Mesodermal cell (in vitro differentiated cells): ENCODE measurements around the gene ARHGEF39.

Source experiments
- H3K27ac ChIP-seq: 2 replicates; pipeline ENCODE4 v1.7.0; 2013; ENCODE audit warnings: mild to moderate bottlenecking, low read depth, low read length, moderate library complexity; ENCODE audit not compliant: severe bottlenecking
- H3K36me3 ChIP-seq: 2 replicates; pipeline ENCODE4 v1.7.1; 2013; ENCODE audit warnings: mild to moderate bottlenecking, low read length, moderate library complexity; ENCODE audit not compliant: control insufficient read depth, insufficient read depth
- H3K4me1 ChIP-seq: one replicate; pipeline ENCODE4 v1.7.1; 2013; ENCODE audit warnings: mild to moderate bottlenecking, low read length; ENCODE audit not compliant: insufficient read depth, control insufficient read depth, poor library complexity, severe bottlenecking
- H3K4me3 ChIP-seq: 2 replicates; pipeline ENCODE4 v1.7.0; 2013; ENCODE audit warnings: low read length, control low read depth, mild to moderate bottlenecking; ENCODE audit not compliant: insufficient read depth, poor library complexity, severe bottlenecking; ENCODE audit errors: extremely low read depth
- H3K9me3 ChIP-seq: 2 replicates; pipeline ENCODE4 v1.7.1; 2013; ENCODE audit warnings: mild to moderate bottlenecking, low read length, moderate library complexity; ENCODE audit not compliant: control insufficient read depth
- WGBS, 2 experiments: methylation state at CpG; one replicate each; pipeline ENCODE4 v1.1.5; 2013; ENCODE audit warnings: missing lambda C conversion rate in 2 of 2; ENCODE audit not compliant: insufficient coverage in 2 of 2; 5-methylcytosine and 5-hydroxymethylcytosine counted together

ARHGEF39 gene

DNA sequence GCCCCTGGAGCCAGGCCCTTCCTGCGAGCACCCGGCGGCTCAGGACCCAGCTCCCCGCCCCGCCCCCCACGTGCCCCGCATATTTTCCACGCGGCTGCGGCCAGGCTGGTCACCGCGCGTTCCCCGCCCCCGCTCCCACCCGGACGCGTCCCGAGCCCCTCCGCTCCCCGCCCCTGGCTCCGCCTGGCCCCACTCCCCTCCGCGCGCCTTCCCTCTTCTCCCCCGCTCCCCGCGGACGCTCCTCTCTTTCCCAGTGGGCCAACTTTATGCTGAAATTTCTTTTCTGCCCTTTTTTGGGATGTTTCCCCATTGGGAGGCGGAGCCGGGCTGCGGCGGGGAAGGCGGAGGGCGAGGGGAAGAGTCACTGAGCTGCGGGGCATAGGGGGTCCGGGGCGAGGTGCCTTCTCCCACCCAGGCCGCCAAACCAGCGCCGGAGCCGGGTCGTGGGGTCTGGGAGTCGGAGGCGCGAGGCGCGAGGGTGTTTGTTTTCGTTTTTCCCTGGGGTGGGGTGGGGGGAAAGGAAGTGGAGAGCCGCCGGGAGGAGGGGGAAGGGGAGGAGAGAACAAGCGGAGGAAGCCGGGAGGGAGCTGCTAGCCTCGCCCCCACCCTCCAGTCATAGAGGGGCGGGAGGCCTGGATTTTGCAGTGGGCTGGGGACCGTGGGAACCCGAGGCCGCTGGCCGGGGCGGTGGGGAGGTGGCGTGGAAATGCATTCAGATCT lies 25.8 kb upstream of the ARHGEF39 start:
- 0% methylated on average over 14 to 16 of the region's 61 CpGs for WGBS, 2 experiments
- peak overlapping the region; percentile 92 for H3K27ac ChIP-seq
- peaks cover 30% of the 10 kb centered on the region for H3K36me3 ChIP-seq
- H3K9me3 ChIP-seq, result no peaks in the 10 kb centered on the region
- H3K4me3 ChIP-seq, result peak overlapping the region; percentile 79
- H3K4me1 ChIP-seq, result peaks cover 23% of the 10 kb centered on the region

- Histone ChIP-seq H3K9me3 (no peaks in the 10 kb centered on the region), H3K27ac (peak overlapping the region; percentile 92)
- WGBS, 2 experiments, result 0% methylated on average over 11 to 19 of the region's 21 CpGs
Observed at GRCh38 chr9:35690294-35690613, 25.3 kb upstream of the ARHGEF39 start.

DNA sequence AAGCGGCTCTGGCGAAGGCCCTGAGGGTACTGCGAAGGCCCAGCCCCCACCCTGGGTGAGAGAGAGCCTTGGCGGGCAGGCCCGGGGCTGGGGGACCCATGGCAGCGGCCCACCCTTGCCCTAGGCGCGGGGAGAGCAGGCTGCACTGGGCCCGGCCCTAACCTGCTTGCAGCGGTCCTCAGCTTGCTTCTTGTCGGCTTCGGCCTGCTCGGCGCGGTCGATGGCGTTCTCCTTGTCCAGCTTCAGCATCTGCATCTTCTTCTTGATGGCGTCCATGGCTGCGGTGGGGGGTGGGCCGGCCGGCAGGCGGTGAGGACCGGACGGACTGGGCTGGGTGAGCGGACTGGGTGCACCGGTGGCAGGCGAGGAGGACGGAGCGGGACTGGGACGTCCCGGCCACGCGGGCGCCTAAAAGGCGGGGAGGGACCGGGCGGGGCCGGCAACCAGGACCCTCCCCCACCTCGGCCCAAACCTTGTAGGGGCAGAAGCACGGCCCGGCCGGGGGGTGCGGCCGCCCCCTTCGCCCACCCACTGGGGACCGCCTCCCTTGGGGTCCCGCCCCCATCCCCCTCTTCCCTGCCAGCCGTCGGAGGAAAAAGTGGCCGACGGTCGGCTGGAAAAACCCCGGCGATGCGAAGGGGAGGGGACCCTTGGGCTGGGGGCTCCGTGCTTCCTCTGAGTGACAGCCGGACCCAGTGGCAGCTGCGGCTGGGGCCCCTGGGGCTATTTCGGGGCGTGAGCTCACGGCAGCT lies 24.7 kb upstream of the ARHGEF39 start, which contains the start of gene TPM2:
TPM2 (minus strand) TSS at position 384 of the 752 bp plus-strand sequence; CDS start at position 276, 108 bp downstream.
- Histone ChIP-seq H3K4me3 (peak within 1 kb of the TSS; percentile 79), H3K27ac (peak within 1 kb of the TSS; percentile 92), H3K4me1 (peaks cover 31% of the 10 kb centered on the region), H3K9me3 (no peaks in the 10 kb centered on the region), H3K36me3 (peaks cover 36% of the 10 kb centered on the region)
- 1% methylated on average over 44 to 54 of the region's 61 CpGs for WGBS, 2 experiments

More at GRCh38 chr9:35690294-35690613, 25.3 kb upstream of the ARHGEF39 start:
- Histone ChIP-seq H3K4me1 (peaks cover 26% of the 10 kb centered on the region), H3K36me3 (peaks cover 30% of the 10 kb centered on the region), H3K4me3 (peak overlapping the region; percentile 79)

- Histone ChIP-seq H3K36me3 (peaks cover 44% of the 10 kb centered on the region), H3K27ac (peak overlapping the region; percentile 59)
Observed at GRCh38 chr9:35688558-35689541, 23.9 kb upstream of the ARHGEF39 start.

DNA sequence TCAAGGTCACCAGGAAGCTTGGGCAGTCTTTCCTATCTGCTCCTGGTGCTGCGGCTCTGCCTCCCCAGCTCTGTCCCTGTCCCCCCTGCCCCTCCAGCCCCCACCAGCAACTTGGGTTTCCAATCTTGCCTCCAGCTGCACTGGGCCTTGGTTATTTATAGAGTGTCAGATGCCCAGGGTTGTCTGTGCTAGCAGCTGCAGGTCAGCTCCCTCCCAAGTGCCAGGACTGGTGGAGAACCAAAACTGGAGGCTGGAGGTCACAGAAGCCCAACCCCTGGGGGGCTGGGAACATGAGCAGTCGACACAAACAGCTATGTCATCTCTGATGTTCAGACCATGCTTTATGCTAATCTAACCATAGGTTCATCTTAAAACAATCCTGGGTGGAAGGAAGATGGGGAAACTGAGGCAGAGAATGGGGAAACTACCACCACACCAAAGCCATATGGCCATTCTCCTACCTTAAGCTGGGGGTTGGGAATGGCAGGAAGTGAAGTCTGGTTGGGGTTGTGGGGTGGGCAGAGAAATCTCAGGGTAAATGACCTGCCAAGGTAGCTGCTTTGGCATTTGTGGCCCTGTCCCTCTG lies 23.1 kb upstream of the ARHGEF39 start:
- Histone ChIP-seq H3K4me1 (peaks cover 35% of the 10 kb centered on the region), H3K9me3 (no peaks in the 10 kb centered on the region), H3K27ac (no peak overlapping the region), H3K36me3 (peaks cover 52% of the 10 kb centered on the region), H3K4me3 (peak overlapping the region; percentile 79)
- WGBS, 2 experiments, result 67% methylated on average over 1 of the region's 2 CpGs; no CpG with 5 or more reads in 1 of the 2 experiments

More at GRCh38 chr9:35688558-35689541, 23.9 kb upstream of the ARHGEF39 start:
- WGBS, 2 experiments, result 16 to 21% methylated on average over 8 to 9 of the region's 12 CpGs
- H3K4me3 ChIP-seq, result peak overlapping the region; percentile 79
- no peaks in the 10 kb centered on the region for H3K9me3 ChIP-seq
- H3K4me1 ChIP-seq, result peaks cover 35% of the 10 kb centered on the region

DNA sequence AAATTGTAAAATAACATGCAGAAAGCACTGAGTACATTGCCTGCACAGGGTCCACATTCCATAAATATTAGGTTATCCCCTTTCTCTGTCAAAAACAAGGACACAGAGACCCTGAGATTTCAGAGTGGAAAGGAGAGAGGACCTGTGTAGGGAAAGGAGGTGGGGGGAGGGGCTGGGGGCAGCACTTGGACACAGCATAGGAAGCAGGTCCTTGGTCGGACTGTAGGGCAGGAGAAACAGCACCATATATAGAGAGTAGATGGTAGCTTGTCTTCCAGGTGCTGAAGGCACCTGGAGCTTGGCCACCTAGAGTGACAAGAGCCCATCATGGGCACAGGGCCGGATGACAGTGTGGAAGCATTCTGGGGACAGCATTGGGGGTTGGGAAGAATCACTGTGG lies 22.3 kb upstream of the ARHGEF39 start:
- WGBS, 2 experiments, result 90 to 100% methylated on average over 1 to 2 of the region's 2 CpGs
- peaks cover 60% of the 10 kb centered on the region for H3K36me3 ChIP-seq

DNA sequence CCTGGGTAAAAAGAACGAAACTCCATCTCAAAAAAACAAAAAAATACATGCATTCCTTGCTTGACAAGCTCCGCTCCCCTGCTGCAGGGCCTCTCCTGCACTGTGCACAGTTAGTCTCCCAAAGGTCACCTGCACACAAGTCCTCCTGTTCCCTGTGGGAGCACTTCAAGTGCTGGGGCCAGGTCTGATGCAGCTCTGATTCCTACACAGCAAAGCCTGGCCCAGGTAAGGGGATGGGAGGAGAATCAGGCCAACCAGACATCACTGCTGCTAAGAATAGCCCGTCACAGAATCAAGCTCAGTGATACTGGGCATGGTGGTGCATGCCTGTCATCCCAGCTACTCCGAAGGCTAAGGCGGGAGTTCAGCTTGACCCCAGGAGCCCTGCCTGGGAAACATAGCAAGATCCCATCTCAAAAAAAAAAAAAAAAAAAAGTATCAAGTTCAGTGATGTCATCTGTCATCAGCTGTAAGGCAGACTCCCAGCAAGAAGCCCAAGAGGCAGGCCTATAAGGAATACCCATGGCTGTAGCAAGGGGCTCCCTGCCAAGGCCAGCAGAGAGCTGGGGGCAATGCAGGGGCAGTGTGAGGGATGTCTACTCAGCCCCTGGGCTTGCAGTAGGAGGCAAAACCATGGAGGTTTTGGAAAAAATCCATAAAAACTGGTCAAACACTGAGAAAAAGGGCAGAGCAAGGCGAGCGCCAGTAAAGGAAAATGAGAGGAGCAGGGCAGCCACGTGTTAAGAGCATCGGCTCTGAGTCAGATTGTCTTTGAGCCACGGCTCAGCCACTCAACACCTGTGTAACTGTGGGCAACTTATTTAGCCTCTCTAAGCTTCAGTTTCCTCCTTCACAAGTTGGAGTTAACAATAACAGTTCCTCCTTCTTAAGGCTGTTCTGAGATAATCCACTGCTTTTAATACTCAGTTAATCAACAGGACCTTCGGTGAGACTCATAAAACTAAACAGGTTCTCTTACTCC lies 21.5 kb upstream of the ARHGEF39 start:
- Histone ChIP-seq H3K4me3 (no peak overlapping the region), H3K4me1 (peaks cover 42% of the 10 kb centered on the region), H3K27ac (peak overlapping the region; percentile 23), H3K36me3 (peaks cover 68% of the 10 kb centered on the region), H3K9me3 (no peaks in the 10 kb centered on the region)
- WGBS, 2 experiments, result 83 to 90% methylated on average over 9 to 10 of the region's 11 CpGs

More for the DNA sequence above, 22.3 kb upstream of the ARHGEF39 start:
- H3K4me3 ChIP-seq, result no peak overlapping the region
- H3K4me1 ChIP-seq, result peaks cover 40% of the 10 kb centered on the region
- no peaks in the 10 kb centered on the region for H3K9me3 ChIP-seq
- no peak overlapping the region for H3K27ac ChIP-seq

DNA sequence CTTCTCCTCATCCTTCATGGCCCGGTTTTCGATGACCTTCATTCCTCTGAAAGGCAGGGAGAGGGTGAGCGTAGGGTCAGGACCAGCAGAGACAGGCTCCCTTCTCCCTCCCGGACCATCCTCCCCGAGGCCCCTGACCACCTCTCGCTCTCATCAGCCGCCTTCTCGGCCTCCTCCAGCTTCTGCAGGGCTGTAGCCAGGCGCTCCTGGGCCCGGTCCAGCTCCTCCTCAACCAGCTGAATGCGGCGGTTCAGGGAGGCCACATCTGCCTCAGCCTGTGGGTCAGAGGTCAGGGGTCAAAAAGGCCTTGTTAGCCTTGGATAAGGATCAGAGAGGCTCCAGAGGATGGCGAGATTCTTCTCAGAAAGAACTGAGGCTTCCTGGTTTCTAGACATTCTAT lies 20.5 kb upstream of the ARHGEF39 start:
- Histone ChIP-seq H3K4me3 (no peak overlapping the region), H3K27ac (no peak overlapping the region), H3K9me3 (no peaks in the 10 kb centered on the region), H3K36me3 (peaks cover 69% of the 10 kb centered on the region), H3K4me1 (peaks cover 44% of the 10 kb centered on the region)
- 96 to 97% methylated on average over 9 to 13 of the region's 13 CpGs for WGBS, 2 experiments

GRCh38 chr9:35684921-35685320 lies 19.9 kb upstream of the ARHGEF39 start:
- WGBS, 2 experiments, result 87 to 97% methylated on average over 6 to 8 of the region's 10 CpGs

More at GRCh38 chr9:35684921-35685320, 19.9 kb upstream of the ARHGEF39 start:
- no peaks in the 10 kb centered on the region for H3K9me3 ChIP-seq
- peaks cover 44% of the 10 kb centered on the region for H3K4me1 ChIP-seq
- no peak overlapping the region for H3K27ac ChIP-seq
- H3K36me3 ChIP-seq, result peaks cover 69% of the 10 kb centered on the region
- no peak overlapping the region for H3K4me3 ChIP-seq
